ENCODE measurements around the gene SULT2A1.
"Not testable (repeated sequence)": the region's sequence is repeated elsewhere in the genome, so short reads cannot be mapped to it uniquely, and the experiment has no call there.

SULT2A1 gene

DNA sequence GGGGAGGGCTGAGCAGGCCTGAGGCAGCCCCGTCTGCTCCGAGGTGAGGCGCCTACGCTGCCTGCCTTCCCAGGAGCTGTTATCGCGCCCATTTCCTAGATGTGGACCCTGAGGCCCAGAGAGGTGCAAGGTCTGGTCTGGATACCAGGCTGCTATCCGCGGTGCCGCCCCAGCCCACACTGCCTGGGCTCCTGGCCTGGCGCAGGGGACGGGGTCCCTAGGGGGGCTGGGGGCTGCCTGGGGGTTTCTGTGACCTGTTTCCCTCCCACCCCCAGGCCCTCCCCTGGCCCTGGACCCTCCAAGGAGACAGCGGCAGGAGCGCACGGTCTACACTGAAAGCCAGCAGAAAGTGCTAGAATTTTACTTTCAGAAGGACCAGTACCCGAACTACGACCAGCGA, 26.3 kb downstream of the SULT2A1 start:
- not testable (repeated sequence) for DNase-seq

DNA sequence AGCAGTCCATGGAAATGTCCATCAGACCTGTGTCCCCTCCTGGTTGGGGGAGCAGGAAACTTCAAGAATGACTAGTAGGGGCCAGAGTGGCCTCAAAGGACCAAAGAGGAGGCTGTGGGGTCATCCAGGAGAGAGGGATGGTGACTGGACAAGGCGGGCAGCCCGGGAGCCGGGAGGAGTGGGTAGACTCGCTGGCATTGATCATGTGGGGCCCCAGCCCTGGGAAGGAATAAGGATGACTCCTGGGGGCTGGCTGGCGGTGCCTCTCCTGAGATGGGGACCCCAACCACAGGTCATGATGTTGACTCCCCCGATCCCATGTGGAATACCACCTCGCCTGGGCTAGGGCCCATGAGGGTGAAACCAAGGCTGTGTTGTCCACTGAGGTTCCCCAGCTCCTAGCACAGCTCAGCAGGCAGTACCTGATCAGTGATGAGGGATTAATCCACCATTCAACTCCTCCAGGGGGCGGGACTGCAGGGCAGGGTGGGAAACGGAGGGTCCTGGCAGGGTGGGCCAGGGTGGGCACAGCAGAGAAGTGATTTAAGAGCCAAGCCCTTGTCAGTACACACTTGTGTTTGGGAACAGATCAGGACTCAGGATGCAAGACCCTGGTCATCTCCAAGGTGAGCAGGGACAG, 27.3 kb downstream of the SULT2A1 start, which contains the start of gene TPRX2:
TSS of gene TPRX2 (plus strand) at position 590 of the 640 bp plus-strand sequence. CDS start at position 602, 12 bp downstream.
- DNase-seq = not testable (repeated sequence)

DNA sequence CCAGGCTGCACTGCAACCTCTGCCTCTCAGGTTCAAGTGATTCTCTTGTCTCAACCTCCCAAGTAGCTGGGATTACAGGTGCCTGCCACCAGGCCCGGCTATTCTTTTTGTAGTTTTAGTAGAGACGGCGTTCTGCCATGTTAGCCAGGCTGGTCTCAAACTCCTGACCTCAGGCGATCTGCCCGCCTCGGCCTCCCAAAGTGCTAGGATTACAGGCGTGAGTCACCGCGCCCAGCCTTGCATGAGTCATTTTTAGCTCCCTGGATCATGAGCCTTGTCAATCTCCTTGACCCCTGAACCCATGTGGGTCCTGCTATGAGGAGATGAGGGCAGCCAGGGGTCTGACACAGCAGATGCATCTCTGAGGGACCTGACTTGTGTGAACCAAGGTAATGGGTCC, 27.9 kb downstream of the SULT2A1 start:
- DNase-seq = not testable (repeated sequence)

DNA sequence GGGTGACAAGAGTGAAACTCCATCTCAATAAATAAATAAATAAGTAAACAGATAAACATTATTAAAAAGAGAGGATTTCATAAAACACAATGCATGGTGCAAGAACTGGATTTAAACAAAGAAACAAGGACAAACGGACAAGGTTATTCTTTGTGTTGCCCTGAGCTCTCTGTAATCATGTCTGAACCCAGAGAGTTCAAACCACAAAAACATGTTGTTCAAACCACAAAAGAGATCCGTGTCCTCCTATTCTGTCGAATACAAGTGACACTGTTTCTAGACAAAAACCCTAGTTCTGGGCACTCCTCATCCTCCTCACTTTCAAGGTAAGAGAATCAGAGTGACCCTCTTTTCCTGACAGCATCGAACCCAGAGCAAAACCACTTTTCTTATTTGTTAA, 31.7 kb downstream of the SULT2A1 start:
- DNase-seq = no peak

DNA sequence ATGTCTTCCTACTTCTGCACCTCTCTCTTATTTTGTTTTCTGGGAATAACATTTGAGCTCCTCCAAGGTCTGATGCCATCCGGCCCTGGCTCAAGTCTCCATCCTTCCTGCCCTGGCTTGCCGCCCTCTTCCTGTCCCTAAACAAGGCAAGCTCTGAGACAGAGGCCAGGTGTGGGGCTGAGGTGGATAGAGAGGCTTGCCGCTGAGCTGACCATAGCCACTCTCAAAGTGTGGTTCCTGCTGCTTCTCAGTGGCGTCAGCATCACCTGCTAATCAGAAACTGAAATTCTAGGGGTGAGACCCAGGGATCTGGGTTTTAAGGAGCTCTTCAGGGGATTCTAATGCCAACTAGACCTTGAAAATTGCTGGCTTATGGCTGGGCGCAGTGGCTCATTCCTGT, 33.1 kb downstream of the SULT2A1 start:
- DNase-seq = no peak

DNA sequence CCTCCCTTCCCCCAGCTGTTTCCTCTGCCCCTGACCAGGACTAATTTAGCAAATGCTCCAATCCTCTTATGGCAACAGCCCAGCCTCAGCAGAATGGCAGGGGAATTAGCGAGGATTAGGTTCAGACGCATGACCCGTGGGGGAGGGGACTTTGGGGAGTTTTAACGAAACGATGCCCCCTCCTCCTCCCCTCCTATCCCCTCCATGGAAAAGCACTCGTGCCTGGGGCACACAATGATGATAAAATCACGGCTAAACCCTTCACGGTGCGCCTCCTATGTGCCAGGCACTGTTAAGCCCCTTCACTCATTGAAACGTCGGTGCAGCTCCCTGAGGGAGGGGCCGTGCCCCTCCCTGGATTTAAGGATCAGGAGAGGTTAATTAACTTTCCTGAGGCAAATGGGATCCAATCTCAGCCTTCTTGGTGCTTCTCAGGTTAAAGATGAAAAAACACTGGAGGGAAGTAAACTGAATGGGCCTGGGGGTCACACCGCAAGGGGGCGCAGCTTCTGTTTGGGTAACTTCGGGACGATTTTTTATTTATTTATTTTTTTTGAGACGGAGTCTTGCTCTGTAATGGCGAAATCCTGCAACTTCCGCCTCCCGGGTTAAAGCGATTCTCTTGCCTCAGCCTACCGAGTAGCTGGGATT, 37.2 kb downstream of the SULT2A1 start:
- DNase-seq = peak; percentile 17

DNA sequence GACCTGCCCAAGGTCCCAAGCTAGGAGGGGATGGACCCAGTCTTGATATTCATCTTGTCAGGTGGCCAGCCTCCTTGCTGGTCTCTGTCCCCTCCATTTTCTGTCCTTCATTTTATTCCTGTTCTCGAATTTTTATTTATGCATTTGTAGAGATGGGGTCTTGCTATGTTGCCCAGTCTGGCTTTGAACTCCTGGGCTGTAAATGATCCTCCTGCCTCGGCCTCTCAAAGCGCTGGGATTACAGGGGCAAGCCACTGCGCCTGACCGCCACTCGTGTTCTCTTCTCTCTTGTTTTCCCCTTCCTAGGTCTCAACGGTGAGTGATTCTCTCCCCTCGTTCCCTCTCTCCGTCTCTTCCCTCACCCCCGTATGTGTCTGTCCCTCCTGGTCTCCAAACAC, 37.7 kb downstream of the SULT2A1 start:
- DNase-seq = no peak

DNA sequence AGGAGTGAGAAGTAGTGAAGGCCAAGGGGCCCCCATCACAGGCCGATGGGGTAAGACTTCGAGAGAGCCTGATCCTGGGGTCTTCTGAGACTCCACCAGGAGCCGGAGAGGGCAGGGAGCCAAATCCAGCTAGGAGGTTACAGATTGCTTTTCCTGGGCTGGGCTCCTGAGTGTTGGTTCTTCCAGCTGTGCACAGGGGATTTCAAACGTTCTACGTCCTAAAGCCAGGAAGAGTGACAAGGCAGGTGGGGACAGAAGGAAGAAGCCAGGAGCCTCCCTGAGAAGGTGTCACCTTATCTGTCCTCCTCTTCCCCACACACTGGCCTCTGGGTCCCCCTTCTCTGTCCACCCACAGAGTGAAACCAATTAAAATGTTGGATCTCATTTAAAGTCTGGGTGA, 43.2 kb downstream of the SULT2A1 start:
- DNase-seq = no peak

DNA sequence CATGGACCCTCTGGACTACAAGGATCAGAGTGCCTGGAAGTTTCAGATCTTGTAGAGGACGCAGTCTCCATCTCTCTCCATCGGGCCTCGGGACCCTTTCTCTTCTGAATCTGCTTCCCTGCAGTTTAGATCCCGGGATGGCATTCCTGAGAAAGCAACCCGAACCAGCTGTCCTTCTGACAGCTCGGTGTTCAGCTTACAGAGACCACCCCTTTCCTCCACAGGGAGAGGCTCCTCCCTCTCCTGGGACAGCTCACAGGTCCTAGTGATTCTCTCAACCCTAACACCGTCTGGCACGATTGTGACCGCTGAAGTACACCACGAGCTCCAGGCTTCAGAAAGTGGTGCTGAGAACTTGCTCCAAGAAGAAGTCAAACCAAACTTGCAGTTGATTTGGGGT, 46.2 kb downstream of the SULT2A1 start:
- no peak for DNase-seq

DNA sequence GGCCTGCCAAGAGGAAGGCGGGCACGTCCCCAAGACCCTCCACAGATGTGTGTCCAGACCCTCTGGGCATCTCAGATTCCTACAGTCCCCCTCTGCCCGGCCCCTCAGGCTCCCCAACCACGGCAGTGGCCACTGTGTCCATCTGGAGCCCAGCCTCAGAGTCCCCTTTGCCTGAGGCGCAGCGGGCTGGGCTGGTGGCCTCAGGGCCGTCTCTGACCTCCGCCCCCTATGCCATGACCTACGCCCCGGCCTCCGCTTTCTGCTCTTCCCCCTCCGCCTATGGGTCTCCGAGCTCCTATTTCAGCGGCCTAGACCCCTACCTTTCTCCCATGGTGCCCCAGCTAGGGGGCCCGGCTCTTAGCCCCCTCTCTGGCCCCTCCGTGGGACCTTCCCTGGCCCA, 46.7 kb downstream of the SULT2A1 start:
- DNase-seq = no peak

DNA sequence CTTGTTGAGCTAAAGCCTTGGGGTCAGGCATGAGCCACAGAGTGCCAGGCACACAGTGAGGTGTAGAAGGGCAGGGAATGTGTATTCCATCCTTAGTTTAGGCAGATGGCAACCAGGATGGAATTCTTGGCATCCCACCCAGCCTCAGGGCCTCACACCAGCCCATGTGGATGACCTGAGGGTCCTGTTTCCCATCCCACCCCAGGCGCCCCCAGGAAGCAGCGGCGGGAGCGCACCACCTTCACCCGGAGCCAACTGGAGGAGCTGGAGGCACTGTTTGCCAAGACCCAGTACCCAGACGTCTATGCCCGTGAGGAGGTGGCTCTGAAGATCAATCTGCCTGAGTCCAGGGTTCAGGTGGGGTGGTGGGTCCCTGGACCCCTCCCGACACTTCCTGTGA, 50.1 kb downstream of the SULT2A1 start:
- no peak for DNase-seq

DNA sequence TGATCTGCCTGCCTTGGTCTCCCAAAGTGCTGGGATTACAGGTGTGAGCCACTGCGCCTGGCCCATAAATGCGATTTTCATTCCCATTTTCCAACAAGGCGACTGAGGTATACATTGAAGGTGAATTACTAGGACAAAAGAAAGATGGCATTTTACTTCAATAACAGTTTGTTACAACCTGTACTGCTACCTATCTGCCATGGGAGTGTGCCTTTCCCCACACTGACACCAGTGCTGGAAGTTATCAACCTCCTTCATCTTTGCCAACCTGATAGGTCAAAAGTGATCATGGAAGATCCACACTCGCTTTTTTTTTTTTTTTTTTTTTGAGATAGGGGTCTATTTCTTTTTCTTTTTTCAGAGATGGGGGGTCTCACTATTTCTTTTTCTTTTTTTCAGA, 53.4 kb downstream of the SULT2A1 start:
- DNase-seq = no peak

DNA sequence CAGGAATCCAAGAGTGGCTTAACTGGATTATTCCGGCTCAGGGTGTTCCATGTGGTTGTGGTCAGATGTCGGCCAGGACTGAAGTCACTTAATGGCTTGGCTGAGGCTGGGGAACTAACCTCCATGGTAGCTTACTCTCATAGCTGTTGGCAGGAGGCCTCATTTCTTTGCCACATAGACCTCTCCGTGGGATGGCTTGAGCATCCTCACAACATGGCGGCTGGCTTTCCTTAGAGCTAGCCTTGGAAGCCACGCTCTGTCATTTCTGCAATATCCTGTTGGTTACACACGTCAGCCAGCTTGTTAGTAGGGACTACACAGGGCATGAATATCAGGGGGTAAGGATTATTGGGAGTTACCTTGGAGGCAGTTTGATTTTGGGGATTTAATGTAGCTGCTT, 59.3 kb downstream of the SULT2A1 start:
- no peak for DNase-seq

DNA sequence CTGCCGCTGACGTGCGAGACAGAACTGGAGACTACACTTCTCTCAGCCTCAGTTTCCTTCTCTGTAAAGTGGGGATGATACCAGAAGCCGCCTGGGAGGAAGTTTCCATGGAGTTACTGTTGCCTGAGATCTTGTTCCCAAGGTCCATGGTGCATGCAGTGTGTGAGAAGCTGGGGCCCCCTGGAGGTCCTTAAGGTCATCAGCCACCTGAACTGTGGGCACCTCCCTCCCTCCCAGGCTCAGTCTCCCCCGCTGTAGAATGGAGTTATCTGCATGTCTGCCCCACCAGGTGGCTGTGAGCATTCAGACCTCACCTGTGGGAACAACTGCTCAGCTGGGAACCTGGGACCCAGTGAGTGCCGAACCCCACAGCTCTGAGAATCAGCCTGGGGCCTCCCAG, 61.7 kb downstream of the SULT2A1 start:
- DNase-seq = no peak

DNA sequence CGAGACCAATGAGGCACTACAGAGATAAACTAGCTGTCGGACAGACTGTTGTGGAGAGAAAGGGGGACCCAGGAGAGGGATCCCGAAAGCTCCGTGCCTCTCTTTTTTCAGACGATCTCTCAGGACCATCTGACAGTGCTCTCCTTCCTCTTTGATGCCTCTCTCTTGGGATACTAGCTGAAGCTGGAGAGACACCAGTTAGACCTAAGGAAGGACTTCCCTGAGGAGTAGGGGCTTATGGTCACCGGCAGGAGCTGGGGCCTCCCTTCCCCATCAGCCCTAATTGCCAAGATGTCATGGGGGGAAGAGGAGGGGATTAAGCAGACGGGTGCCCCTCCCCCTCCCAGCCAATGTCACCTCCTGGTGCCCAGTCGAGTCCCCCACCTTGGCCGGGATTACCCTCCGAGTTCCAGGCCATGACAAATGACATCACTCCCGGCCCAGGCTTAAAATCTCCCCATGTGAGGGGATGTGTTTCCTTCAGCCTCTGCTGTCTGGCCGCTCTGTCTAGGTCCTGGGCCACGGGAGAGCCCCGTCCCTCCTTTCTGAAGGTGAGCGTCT, 64.6 kb downstream of the SULT2A1 start, which contains the start of gene CRX:
TSS of gene CRX (plus strand) at position 478 of the 561 bp plus-strand sequence. CDS start 12,507 bp downstream, outside the sequence.
- DNase-seq = no peak

Measured in activated gamma-delta T cell treated with Interleukin-2 at 50 U/mL for 16 hours (primary cell).